ENCODE data around the gene KCND3.

DNA sequence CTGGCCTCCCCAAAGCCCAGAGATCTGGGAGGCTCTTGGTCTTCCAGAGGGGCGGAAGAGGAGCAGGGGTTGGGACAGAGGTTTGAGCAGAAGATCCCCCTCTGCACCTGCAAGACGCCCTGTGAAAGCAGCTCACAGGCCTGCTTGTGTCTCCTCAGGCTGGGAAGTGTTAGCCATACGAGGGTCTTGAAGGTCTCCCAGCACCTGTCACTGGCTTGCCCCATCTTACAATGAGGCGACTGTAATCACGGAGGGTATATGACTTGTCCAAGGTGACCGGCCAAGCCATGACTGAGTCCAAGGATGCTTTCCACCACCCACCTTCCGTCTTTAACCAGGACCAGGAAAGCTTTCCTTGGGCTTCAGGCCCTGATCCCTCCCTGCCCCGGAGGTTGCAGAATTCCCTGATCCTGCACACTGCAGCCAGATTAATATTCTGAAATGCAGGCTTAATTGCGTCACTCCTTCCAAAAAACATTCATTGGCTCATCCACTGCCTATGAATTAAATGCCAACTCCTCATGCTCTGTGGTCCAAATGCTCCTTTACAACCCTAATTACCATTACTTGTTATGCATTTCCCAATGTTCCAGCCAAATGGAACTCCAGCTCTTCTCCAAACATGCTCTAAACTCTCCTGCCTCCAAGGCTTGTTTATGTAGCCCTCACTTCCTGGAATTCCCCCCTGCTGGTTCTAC is 169.8 kb downstream of the KCND3 start:
- TF ChIP-seq, protein P1, sequence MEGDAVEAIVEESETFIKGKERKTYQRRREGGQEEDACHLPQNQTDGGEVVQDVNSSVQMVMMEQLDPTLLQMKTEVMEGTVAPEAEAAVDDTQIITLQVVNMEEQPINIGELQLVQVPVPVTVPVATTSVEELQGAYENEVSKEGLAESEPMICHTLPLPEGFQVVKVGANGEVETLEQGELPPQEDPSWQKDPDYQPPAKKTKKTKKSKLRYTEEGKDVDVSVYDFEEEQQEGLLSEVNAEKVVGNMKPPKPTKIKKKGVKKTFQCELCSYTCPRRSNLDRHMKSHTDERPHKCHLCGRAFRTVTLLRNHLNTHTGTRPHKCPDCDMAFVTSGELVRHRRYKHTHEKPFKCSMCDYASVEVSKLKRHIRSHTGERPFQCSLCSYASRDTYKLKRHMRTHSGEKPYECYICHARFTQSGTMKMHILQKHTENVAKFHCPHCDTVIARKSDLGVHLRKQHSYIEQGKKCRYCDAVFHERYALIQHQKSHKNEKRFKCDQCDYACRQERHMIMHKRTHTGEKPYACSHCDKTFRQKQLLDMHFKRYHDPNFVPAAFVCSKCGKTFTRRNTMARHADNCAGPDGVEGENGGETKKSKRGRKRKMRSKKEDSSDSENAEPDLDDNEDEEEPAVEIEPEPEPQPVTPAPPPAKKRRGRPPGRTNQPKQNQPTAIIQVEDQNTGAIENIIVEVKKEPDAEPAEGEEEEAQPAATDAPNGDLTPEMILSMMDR (IDR thresholded peaks at IDR 0.05), result no peak
- TF ChIP-seq EZH2phosphoT487 (IDR thresholded peaks at IDR 0.05), result no peak

All from neural progenitor cell (in vitro differentiated cells).